Loucy (cell line): ENCODE measurements around the gene CT55.

Experiments
- EZH2phosphoT487 ChIP-seq: fragments of 200-600 bp; IDR thresholded peaks from 2 replicates; pipeline ENCODE4 v1.6.1; 2018; ENCODE audit warnings: antibody characterized with exemption, mild to moderate bottlenecking, moderate library complexity, borderline replicate concordance
- TF ChIP-seq, protein P1 (sequence below): fragments of 200-600 bp; sonication (generic); conservative IDR thresholded peaks from 2 replicates; pipeline ENCODE4 v1.5.1; 2014; ENCODE audit warnings: mild to moderate bottlenecking, antibody characterized with exemption, low read length

DNA sequence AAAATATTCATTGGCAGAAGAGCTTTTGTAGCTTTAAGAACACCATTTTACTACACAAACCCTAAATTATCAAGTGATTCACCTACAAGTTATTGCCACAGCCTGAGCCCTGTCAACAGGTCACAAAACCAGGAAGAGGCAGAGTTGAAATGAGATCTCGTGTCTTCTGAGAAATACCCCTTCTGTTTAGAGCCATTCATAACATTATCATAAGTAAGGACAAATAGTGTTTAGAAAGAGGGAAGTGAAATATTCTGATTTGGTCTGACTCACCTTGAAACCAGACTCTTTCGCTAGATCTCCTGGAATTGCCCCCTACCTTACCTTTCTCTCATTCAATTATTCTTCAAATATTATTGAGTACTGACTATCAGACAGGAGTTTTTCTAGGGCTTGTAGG lies 56.8 kb downstream of the CT55 start:
- TF ChIP-seq, protein P1, sequence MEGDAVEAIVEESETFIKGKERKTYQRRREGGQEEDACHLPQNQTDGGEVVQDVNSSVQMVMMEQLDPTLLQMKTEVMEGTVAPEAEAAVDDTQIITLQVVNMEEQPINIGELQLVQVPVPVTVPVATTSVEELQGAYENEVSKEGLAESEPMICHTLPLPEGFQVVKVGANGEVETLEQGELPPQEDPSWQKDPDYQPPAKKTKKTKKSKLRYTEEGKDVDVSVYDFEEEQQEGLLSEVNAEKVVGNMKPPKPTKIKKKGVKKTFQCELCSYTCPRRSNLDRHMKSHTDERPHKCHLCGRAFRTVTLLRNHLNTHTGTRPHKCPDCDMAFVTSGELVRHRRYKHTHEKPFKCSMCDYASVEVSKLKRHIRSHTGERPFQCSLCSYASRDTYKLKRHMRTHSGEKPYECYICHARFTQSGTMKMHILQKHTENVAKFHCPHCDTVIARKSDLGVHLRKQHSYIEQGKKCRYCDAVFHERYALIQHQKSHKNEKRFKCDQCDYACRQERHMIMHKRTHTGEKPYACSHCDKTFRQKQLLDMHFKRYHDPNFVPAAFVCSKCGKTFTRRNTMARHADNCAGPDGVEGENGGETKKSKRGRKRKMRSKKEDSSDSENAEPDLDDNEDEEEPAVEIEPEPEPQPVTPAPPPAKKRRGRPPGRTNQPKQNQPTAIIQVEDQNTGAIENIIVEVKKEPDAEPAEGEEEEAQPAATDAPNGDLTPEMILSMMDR, result no peak
- no peak for TF ChIP-seq EZH2phosphoT487
